HCT116 (cell line): ENCODE data around the gene DENR.

Source experiments
- CEBPB ChIP-seq: IDR thresholded peaks from 2 replicates; pipeline ENCODE4 v1.6.1; 2012; ENCODE audit warnings: low read depth
- CTCF ChIP-seq, 3 experiments: fragments of 200-600 bp in 1 of 3; sonication (generic) in 1 of 3; IDR thresholded peaks in 2 of 3; conservative IDR thresholded peaks in 1 of 3; 2 replicates each; pipeline ENCODE4 v1.5.1; 2012 to 2017; ENCODE audit warnings: low read depth in 2 of 3, low read length in 2 of 3, antibody characterized with exemption in 1 of 3, borderline replicate concordance in 1 of 3, control low read depth in 1 of 3, mild to moderate bottlenecking in 1 of 3, mixed read lengths in 1 of 3, mixed run types in 1 of 3, moderate library complexity in 1 of 3; ENCODE audit not compliant: insufficient read depth in 1 of 3
- EZH2 ChIP-seq: fragments of 200-600 bp; sonication (generic); IDR thresholded peaks from 2 replicates; pipeline ENCODE4 v1.6.1; 2017; ENCODE audit warnings: antibody characterized with exemption, mixed run types
- EZH2phosphoT487 ChIP-seq: fragments of 200-600 bp; IDR thresholded peaks from 2 replicates; pipeline ENCODE4 v1.6.1; 2018; ENCODE audit warnings: antibody characterized with exemption, borderline replicate concordance
- JUND ChIP-seq: IDR thresholded peaks from 2 replicates; pipeline ENCODE4 v1.6.1; 2012
- POLR2A ChIP-seq: IDR thresholded peaks from 2 replicates; pipeline ENCODE4 v1.7.0; 2011; ENCODE audit warnings: borderline replicate concordance; ENCODE audit not compliant: insufficient read depth, insufficient read length; ENCODE audit errors: extremely low read depth
- POLR2AphosphoS5 ChIP-seq: IDR thresholded peaks from 2 replicates; pipeline ENCODE4 v1.6.1; 2011; ENCODE audit warnings: mild to moderate bottlenecking, low read depth, low read length, moderate library complexity
- RAD21 ChIP-seq: IDR thresholded peaks from 2 replicates; pipeline ENCODE4 v1.6.1; 2012; ENCODE audit warnings: low read depth, mild to moderate bottlenecking
- REST ChIP-seq: IDR thresholded peaks from 2 replicates; pipeline ENCODE4 v1.6.1; 2012; ENCODE audit warnings: low read depth
- SIN3A ChIP-seq: IDR thresholded peaks from 2 replicates; pipeline ENCODE4 v1.6.1; 2012; ENCODE audit warnings: low read depth
- SRF ChIP-seq: IDR thresholded peaks from 2 replicates; pipeline ENCODE4 v1.6.1; 2012; ENCODE audit warnings: low read depth
- YY1 ChIP-seq: IDR thresholded peaks from 2 replicates; pipeline ENCODE4 v1.6.1; 2011; ENCODE audit warnings: low read length, low read depth, moderate library complexity, mild to moderate bottlenecking; ENCODE audit not compliant: insufficient replicate concordance; ENCODE audit errors: extremely low read depth
- TF ChIP-seq, protein P1 (sequence below): IDR thresholded peaks from 2 replicates; pipeline ENCODE4 v1.6.1; 2012
- TF ChIP-seq, protein P2 (sequence below): IDR thresholded peaks from 2 replicates; pipeline ENCODE4 v1.6.1; 2012

GRCh38 chr12:122732611-122733010 lies 20.0 kb upstream of the DENR start:
- TF ChIP-seq CTCF (IDR thresholded peaks at IDR 0.05 in 2 of 3, conservative IDR thresholded peaks at IDR 0.05 in 1 of 3; ENCODE audit: borderline replicate concordance in 1 of 3, insufficient read depth in 1 of 3, low read depth in 2 of 3, low read length in 2 of 3) (no peak), YY1 (no peak), POLR2A (no peak), CEBPB (no peak), EZH2phosphoT487 (no peak), EZH2 (no peak), POLR2AphosphoS5 (no peak), RAD21 (no peak), SIN3A (no peak), REST (no peak), SRF (no peak), JUND (no peak)
- TF ChIP-seq, protein P1, sequence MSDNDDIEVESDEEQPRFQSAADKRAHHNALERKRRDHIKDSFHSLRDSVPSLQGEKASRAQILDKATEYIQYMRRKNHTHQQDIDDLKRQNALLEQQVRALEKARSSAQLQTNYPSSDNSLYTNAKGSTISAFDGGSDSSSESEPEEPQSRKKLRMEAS = no peak
- TF ChIP-seq, protein P2, sequence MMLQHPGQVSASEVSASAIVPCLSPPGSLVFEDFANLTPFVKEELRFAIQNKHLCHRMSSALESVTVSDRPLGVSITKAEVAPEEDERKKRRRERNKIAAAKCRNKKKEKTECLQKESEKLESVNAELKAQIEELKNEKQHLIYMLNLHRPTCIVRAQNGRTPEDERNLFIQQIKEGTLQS = no peak
